HG02610 (cell line): ENCODE measurements around the gene BCAS3.

ENCODE experiments used
- ATAC-seq: cut with Tn5 transposase; IDR thresholded peaks from one replicate; pipeline ENCODE4 v1.9.1; 2021; ENCODE audit warnings: mild to moderate bottlenecking, moderate library complexity; ENCODE audit not compliant: unreplicated experiment

Gene BCAS3

DNA sequence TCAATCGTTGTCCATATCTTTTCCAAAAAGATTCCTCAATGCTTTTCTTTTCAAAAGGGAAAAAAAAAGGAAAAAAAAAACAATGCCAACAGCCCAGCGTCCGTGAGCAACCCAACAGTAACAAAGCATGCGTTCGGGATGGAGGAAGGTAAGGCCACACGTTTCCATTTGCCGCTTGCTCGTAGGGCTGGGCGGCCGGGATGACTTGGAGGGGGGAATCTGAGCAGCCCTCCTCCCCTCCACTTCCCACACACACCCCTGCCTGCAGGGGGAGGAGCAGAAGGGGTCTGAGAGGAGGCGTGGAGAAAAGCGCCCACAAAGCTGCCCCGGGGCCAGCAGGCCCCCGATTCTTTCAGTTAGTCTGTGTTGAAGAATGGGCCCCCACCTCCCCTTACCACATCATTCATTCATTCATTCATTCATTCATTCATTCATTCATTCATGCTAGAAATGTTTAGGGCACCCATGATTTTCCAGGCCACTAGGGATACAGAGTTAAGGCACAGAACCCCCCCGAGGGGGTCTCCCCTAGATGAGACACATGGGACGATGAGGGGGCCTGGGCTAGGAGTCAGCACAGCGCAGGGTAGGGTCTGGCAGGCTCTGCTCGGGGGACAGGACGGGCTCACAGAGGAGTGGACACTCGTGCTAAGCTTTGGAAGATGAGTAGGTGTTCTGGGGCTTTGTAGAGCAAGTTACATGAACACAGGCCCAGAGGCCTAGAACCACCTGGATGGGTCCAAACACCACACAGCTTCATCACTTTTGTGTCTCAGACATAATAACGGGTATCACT lies 711.1 kb downstream of the BCAS3 start:
- ATAC-seq, result no peak

DNA sequence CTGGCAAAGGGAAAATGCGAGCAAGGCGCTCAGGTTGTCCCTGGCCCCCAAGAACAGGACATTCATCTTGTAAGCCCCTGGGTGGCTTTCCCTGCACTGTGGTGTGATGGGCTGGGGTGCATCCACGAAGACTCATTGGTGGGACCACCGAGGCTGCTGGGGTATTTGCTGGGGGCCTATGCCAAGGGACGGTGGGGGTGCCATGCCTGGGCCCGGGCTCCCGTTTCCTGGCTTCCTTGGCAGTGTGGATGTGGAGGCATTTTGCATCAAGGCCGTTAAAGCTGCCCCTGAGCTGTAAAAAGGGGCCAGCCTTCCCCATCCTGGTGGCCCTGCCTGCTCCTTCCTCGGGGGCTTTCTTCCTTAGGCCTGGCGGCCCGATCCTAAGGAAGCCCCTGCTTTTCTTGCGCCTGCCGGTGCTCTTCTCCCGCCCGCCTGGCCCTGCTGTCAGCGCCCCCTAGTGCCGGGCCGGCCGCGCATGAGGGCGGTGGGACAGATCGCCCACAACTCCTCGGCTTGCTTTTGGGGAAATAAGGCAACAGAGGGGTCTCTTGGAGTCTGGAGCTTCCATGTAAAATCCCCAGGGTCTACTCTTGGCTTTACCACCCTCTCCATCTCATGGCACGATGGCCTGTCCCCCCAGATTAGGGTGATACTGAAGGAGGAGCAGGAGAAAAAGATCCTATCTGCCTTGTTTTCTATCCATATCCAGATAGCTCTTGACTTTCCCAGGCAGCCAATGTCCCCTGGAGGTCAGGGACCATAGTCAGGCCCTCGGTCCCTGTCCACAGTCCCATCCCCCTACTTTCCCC lies 712.2 kb downstream of the BCAS3 start:
- ATAC-seq, result no peak

DNA sequence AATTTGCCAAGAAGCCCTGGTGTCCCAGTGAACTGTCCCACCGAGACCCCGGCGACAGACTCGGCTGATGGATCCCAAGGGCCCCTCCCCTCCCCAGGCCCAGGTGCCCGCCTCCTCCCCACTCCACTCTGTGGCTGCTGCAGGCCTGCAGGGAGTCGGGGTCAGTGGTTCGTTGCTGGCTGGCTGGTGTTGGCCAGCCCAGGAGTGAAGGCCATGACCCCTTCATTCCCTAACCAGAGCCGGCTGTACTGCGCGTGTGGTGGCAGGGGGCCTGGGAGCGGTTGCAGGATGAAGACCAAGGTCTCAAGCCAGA lies 712.8 kb downstream of the BCAS3 start:
- ATAC-seq, result no peak

DNA sequence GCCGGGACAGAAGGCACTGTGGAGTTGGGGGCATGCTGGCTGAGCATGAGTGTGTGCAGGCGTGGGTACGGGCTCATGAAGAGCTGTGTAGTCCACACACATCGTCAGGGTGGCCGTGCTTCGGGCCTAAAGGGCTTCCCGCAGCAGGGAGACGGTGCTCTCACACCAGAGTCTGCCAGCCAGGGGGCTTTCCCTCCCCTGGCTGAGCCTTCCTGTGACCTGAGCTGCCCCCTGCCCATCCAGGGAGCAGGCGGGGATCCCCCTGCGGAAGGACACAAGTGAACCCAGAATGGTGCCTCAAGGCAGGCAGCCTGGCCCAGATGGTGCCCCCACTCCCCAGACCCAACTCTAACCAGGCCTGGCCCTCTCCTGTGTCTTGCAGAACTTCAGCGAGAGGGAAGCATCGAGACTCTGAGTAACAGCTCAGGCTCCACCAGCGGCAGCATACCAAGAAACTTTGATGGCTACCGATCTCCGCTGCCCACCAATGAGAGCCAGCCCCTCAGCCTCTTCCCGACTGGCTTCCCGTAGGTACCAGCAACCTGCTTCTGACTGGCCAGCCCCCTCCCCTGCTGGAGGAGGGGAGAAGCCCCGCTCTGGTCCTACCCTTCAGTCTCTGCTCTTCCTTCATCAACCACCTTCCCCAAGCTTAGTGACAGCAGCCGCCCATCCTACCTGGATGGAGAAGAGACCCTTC lies 714.1 kb downstream of the BCAS3 start:
- no peak for ATAC-seq

DNA sequence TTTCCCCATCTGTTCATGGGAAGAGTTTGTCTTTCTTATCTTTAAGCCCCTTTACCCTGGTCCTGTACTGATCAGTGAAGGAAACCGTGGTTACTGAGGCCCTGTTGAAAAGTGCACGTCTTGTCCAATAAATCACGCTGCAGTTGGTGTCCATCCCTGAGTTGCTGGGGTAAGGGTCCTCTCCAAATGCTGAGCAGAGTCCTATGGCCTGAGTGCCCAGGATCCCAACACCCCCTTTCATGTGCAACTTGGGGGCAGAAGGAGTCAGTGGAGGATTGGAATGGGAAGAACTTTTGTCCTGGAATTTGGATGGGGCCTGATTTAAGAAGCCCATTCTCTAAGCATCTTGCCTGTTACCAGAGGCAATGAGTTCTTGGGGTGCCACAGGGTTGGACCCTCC lies 715.0 kb downstream of the BCAS3 start:
- no peak for ATAC-seq

DNA sequence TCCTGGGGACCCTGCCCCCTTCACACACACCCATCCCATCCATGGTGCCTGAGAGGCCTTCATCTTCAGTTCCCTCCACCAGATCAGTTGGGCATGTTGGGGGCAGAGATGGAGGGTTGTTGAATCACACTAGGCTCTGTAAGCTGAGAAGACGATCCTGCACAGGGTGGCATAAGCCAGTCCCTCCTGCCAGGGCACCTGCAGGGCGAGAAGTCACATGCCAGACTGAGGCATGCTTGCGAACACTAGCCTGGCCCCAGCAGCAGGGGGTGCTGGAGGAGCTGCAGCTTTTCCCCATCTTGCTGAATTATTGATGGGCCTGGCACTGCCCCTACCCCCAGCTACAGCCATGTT lies 715.9 kb downstream of the BCAS3 start:
- ATAC-seq, result no peak

DNA sequence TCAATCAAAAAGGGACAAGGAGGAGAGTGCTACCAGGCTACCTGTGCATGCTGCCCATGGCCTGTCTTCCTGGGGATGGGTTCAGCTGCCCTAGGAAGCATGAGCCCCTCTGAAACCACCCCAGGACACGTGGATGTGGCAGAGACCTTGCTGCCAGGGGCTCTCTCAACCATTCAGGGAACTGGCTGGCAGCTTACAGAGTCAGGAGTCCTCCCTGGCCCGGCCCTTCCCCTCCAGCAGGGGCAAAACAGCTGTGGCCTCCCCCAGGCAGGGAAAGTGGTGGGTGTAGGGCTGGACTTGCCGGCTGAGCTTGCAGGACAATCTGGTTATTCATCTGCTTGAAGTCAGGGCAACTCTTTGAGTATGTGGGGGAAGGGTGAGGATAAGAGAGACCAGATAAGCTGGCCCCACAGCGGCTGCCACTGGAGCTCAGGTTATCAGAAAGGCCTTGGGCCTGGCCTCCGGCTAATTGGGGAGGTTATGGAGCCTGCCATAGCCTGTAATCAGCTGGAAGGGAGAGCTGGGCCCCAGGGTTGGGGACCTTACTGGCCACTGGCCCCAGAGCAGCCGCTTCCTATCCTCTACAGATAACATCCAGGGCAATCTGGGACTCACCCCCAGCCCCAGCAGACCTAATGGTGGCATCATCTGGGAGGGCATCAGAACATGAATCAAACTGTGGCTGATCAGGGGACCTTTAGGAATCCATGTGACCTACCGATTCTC lies 716.4 kb downstream of the BCAS3 start:
- ATAC-seq, result no peak

DNA sequence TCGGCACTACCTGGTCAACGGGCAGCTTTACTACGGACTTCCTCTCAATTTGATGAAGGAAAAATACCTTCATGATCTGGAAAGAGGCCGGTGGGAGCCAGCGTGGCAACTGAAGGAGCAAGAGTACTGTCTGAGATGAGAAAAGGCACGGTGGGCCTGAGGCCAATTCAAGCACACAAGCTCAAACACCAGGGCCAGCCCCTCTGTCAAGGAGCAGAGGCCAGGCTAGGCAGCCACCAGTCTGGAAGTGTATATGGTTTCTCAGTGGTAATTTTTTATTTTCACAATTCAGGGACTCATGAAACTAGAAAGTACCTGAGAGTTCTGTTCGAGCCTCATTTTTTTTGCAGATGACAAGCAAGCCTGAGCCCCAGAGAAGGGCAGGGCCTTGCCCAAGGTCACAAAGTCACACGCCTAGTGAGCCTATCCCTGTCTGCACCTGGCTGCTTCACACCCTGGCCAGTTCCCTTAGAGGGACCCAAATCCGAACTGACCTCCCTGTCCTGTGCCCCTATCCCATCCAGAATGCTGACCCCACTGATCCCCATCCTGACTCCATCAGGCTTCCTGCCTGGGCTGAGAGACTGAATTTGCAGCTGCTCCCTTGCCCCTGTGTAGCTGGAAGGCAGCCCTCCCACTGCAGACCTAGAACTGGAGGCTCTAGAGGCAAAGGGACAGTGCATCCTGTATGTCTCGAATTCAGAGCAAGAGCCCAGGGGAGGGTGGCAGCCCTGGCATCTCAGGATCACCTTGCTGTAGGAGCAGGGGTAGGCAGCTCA lies 717.2 kb downstream of the BCAS3 start:
- no peak for ATAC-seq

DNA sequence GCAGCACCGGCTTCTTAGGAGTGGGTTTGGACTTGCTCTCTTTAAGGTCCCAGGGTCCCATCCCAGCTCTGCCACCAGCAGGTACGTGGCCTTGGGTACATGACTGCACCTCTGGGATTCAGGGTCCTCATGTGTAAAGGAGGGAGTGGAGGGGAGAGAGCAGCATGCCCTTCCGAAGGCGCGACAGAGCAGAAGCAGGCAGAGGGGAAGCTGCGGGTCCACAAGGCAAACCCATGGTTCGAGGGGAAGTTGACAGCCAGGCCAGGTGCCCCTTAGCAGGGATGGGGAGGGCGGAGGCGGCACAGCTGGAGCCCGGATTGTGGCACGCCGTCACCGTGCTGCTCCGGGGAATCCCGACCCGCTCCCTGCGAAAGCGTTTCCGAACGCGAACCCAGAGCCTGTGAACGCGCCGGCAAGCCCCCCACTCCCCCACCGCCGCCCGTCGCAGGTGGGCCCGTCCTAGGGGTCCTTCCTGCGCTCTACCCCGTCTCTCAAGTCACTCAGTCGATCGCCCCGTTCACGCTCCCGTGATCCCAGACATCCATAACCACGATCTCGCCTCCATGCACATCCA lies 717.8 kb downstream of the BCAS3 start:
- no peak for ATAC-seq

DNA sequence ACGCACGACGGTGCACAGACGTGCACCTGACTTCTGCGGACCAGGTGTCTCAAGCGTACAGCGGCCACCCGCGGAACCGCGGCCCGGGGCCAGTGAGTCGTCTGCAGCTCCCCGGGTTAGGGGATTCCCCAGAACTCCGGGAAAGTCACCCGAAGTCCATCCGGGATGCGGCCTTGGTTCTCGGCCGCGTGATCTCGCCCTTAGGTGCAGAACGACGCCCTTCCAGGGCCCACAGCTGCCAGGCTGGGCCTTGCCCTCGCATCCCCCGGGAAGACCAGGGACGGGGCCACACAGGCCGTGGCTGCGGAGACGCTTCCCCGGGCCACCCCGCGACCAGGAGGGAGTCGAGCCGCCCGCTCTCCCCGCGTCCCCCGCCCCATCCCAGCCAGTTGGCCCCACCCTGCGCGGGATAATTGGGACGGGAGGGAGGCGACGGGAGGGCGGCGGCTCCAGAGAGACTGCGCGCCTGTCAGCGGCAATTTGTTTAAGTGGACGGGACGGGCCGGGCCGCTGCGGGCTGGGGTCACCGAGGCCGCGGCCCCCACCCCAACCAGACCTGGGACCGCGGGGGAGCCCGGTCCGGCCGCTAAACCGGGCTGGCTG lies 718.4 kb downstream of the BCAS3 start:
- ATAC-seq, result no peak

DNA sequence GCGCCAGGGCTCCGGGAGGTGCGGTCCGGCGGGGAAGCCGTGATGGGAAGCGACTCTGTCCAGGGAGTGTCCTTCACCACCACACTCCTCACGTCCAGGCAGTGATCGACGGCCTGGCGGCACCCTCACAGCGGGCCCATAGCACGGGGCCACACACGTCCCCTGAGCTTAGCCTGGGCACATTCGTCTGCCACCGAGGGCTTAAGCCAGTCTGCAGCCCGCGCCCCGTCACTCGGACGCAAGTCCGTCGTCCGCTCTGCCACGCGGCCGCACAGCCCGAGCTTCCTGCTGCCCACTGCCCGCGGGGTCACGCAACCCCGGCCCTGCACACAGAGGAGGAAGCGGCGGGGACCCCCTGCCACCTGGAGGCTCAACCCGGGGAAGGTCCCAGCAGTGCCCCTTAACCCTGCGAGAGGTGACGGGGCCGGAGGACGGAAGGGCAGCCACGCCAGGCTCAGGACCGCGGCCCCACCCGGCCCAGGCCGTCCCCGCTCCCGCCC lies 719.0 kb downstream of the BCAS3 start:
- ATAC-seq, result no peak

DNA sequence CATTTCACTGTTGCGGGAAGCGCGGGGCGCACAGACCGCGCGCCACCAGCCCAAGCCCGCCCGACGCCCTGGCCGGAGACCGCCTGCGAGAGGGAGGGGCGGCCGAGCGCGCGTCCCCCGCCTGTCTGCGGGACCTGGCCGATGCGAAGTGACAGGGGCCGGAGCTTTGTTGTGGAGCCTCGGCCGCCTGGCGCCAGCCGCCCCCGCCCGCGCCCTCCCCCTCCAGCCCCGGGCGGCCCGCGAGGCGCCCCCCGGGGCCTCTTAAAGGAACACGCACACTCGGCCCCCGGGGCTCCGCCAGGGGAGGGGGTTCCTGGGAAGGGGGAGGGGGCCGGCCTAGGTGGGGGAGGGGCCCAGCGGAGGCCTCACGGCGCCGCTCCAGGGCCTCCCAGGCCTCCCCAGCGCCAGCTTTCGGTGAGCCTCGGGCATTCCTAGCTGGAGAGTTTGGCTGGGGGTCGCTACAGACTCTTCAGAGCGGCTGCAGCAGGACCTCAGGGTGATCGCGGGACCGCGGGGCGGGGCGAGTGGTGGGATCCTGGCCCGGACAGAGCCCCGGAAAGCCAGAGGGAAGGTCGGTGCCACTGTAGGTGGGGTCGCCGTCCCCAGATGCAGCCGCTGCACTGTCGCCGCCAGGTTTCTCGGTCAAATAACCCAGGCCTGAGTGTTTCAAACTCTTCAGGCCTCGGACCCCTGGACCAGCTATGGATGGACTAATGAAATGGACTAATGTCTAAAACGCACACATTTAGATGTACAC lies 719.6 kb downstream of the BCAS3 start:
- ATAC-seq, result no peak

DNA sequence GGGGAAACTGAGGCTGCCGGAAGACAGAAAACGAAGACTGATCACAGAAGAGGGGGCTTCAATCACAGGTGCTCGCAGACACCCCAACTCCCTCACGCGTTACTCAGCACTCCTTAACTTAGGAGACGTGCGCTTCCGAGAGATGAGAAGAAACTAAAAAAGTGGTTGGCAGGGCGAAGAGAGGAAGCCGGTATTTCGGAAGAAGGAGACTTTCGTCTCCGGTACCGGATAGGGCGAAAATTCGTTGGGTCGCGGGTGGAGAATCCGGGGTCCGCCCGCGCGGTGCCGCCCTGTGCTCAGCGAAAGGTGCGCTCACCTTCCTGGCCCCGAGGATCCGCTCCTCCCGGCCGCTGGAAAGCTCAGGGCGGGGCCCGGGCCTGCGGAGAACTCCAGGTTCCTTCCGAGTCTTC lies 721.1 kb downstream of the BCAS3 start:
- no peak for ATAC-seq

DNA sequence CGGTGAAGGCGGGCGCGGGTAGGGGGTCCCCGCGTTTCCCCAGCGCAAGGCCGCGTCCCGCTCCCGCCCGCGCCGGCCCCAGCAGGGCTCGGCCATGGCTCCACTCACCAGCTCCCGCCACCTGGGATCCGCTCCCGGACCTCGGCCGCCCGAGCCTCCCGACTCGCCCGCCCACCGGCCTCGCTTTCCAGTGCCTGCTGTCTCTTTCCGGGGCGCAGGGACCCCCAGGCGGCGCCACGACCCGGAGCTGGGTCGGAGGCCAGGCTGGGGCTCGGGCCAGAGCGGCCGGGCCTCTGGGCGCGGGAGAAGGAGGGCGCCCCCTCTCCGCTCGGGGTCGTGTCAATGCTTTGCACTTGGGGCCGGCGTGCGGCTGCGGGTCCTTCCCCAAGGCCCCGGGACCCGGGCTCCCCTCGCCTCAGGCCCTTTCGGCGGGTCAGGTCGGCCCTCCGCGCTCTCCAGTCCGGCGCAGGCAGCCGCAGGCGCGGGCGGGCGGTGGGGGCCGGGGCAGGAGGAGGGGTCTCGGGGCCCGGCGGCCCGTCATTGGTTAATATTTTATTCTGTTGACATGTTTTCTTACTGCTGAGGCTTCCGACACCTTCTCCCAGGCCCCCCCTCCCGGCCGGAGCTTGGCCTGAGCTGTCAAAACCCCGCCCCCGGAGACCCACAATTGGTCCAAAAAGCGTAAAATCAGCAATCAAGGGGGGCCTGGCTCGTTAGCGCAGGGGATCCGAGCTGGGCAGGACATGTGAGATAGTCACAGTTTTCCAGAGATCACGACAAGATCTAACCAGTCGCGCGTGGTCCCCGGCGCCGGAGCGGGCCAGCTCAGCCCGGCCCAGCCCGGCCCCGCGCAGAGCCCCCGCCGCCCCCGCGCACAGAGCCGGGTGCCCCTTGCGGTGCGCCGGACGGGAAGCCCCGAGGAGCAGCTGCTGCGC lies 721.7 kb downstream of the BCAS3 start, which contains the start of gene TBX2:
TSS of gene TBX2 (plus strand) at position 713 of the 935 bp plus-strand sequence. CDS start 334 bp downstream, outside the sequence.
- no peak for ATAC-seq

DNA sequence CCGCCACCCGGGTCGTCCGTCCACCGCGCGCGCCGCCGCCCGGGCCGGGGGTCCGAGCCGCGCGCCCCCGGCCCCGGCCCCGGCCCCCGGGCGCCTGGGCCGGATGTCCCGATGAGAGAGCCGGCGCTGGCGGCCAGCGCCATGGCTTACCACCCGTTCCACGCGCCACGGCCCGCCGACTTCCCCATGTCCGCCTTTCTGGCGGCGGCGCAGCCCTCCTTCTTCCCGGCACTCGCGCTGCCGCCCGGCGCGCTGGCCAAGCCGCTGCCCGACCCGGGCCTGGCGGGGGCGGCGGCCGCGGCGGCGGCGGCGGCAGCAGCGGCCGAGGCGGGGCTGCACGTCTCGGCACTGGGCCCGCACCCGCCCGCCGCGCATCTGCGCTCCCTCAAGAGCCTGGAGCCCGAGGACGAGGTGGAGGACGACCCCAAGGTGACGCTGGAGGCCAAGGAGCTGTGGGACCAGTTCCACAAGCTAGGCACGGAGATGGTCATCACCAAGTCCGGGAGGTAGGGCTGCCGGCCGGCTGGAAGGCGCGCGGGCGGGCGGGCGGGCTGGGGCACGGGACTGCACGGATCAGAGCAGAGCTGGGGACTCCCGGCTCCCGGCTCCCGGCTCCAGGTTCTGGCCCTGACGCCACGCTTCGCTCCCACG lies 722.5 kb downstream of the BCAS3 start:
- no peak for ATAC-seq

DNA sequence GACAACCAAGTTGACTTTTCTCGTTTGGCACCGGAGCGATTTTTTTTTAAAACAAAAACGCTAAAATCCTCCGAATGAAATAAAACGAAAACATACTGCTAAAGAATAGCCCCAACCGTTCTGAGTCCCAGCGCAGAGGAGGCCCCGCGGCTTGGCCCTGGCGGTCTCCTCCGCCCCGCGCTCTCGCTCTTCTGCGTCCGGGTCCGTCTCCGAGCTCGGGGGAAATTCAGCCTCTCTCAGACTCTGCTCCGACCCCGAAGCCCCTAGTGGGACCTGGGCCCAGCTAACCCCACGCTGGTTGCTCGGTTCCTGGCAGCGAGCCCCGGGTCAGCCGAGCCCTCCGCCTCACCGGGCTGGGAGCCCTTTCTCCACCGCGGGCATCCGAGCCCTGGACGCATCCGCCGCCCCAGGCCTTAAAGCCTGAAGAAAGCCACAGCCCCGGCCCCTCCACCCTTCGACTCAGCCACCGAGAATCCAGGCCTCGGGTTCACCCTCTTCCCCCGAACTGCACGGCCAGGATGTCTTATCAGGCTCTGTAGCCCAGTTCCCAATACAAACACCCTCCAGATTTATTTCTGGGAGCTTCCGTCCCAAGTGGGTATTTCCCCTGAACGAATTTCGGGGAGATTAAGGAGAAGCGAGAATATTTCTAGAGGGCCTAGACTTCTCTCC lies 723.2 kb downstream of the BCAS3 start:
- ATAC-seq, result no peak
